HL-60 (cell line): Measurements from ENCODE around the gene CEP97.

Experiments used
- DNase-seq, 2 experiments: peaks; one replicate each; pipeline ENCODE4 v3.0.0-alpha.2; 2010 to 2020; ENCODE audit warnings: low read depth in 1 of 2, low spot score in 1 of 2
- H3K27ac ChIP-seq: fragments of 250-450 bp; sonication (Bioruptor Pico); replicated peaks from 2 replicates; pipeline ENCODE4 v1.5.1; 2020; ENCODE audit warnings: mild to moderate bottlenecking, moderate library complexity
- H3K27me3 ChIP-seq: fragments of 250-450 bp; sonication (Bioruptor Pico); 2 replicates; pipeline ENCODE4 v1.5.1; 2021; ENCODE audit warnings: mild to moderate bottlenecking, moderate library complexity; ENCODE audit not compliant: insufficient read depth, poor library complexity, severe bottlenecking
- H3K4me3 ChIP-seq: replicated peaks from 2 replicates; pipeline ENCODE4 v1.5.1; 2011; ENCODE audit warnings: mild to moderate bottlenecking, control low read depth, low read length; ENCODE audit not compliant: insufficient read depth
- GABPA ChIP-seq: IDR thresholded peaks from 2 replicates; pipeline ENCODE4 v1.6.1; 2012; ENCODE audit warnings: low read depth
- POLR2AphosphoS5 ChIP-seq: IDR thresholded peaks from 2 replicates; pipeline ENCODE4 v1.6.1; 2012; ENCODE audit warnings: low read depth
- SPI1 ChIP-seq: IDR thresholded peaks from 2 replicates; pipeline ENCODE4 v1.6.1; 2012; ENCODE audit warnings: low read depth, mild to moderate bottlenecking, borderline replicate concordance
- TF ChIP-seq, protein P1 (sequence below): IDR thresholded peaks from 2 replicates; pipeline ENCODE4 v1.6.1; 2012; ENCODE audit warnings: low read depth; ENCODE audit not compliant: insufficient replicate concordance
- TF ChIP-seq, protein P2 (sequence below): IDR thresholded peaks from one replicate; pipeline ENCODE4 v1.5.1; 2011; ENCODE audit warnings: low read length, control low read depth, inconsistent platforms; ENCODE audit not compliant: insufficient read depth

The CEP97 gene

DNA sequence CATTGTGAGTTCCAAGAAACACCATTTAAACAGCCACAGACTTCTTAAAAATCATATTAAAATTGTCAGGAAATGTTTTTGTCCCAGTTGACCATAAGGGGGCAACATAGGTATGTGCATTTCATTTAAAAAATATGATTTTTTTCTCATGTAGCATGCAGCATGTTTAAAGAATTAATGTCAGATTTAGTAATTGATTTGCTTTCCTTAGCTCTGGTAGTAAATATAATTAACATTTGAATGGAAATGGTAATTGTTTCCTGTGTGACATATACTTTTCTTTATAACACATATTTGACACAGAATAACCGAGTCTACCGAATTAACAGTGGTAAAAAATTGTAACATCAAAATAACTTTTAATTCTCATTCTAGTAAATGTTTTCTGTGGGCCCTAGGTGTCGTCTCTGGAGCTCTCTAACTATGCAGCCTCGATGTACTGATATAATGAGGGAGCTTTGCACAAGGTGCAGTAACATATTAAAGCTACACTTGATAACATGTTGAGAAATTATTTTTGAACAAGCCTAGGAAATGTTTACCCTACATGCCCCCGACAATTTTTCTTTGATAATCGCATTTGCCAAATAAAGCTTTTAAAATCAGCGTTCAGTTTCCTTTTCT lies 89.5 kb downstream of the CEP97 start:
- TF ChIP-seq GABPA, result no peak
- TF ChIP-seq SPI1, result no peak
- Histone ChIP-seq H3K4me3 (no peak overlapping the region), H3K27me3 (no peaks in the 10 kb centered on the region), H3K27ac (no peak overlapping the region)
- DNase-seq, result no peak

DNA sequence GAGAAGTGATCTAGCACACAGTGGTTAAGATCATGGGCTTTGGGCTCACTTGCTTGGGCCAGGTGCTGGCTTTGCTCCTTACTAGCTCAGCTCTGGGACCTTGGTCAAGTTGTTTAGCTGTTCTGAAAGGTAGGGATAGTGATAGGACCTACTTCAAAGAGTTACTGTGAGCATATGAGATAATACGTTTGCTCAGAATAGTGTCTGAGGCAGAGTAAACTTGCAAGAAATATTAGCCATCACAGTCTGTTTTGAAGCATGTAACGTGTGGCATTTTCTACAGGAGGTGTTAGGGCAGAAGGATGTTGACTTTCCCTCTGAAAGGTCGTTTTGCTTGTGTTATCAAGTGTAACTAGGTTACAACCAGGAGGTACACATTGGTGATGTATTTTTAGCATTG lies 90.4 kb downstream of the CEP97 start:
- no peak overlapping the region for H3K27ac ChIP-seq
- no peaks in the 10 kb centered on the region for H3K27me3 ChIP-seq
- no peak overlapping the region for H3K4me3 ChIP-seq
- DNase-seq, result no peak
- TF ChIP-seq, protein P1, sequence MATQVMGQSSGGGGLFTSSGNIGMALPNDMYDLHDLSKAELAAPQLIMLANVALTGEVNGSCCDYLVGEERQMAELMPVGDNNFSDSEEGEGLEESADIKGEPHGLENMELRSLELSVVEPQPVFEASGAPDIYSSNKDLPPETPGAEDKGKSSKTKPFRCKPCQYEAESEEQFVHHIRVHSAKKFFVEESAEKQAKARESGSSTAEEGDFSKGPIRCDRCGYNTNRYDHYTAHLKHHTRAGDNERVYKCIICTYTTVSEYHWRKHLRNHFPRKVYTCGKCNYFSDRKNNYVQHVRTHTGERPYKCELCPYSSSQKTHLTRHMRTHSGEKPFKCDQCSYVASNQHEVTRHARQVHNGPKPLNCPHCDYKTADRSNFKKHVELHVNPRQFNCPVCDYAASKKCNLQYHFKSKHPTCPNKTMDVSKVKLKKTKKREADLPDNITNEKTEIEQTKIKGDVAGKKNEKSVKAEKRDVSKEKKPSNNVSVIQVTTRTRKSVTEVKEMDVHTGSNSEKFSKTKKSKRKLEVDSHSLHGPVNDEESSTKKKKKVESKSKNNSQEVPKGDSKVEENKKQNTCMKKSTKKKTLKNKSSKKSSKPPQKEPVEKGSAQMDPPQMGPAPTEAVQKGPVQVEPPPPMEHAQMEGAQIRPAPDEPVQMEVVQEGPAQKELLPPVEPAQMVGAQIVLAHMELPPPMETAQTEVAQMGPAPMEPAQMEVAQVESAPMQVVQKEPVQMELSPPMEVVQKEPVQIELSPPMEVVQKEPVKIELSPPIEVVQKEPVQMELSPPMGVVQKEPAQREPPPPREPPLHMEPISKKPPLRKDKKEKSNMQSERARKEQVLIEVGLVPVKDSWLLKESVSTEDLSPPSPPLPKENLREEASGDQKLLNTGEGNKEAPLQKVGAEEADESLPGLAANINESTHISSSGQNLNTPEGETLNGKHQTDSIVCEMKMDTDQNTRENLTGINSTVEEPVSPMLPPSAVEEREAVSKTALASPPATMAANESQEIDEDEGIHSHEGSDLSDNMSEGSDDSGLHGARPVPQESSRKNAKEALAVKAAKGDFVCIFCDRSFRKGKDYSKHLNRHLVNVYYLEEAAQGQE, result no peak
- TF ChIP-seq POLR2AphosphoS5 (no peak), GABPA (no peak), SPI1 (no peak)
- TF ChIP-seq, protein P2, sequence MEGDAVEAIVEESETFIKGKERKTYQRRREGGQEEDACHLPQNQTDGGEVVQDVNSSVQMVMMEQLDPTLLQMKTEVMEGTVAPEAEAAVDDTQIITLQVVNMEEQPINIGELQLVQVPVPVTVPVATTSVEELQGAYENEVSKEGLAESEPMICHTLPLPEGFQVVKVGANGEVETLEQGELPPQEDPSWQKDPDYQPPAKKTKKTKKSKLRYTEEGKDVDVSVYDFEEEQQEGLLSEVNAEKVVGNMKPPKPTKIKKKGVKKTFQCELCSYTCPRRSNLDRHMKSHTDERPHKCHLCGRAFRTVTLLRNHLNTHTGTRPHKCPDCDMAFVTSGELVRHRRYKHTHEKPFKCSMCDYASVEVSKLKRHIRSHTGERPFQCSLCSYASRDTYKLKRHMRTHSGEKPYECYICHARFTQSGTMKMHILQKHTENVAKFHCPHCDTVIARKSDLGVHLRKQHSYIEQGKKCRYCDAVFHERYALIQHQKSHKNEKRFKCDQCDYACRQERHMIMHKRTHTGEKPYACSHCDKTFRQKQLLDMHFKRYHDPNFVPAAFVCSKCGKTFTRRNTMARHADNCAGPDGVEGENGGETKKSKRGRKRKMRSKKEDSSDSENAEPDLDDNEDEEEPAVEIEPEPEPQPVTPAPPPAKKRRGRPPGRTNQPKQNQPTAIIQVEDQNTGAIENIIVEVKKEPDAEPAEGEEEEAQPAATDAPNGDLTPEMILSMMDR, result no peak

DNA sequence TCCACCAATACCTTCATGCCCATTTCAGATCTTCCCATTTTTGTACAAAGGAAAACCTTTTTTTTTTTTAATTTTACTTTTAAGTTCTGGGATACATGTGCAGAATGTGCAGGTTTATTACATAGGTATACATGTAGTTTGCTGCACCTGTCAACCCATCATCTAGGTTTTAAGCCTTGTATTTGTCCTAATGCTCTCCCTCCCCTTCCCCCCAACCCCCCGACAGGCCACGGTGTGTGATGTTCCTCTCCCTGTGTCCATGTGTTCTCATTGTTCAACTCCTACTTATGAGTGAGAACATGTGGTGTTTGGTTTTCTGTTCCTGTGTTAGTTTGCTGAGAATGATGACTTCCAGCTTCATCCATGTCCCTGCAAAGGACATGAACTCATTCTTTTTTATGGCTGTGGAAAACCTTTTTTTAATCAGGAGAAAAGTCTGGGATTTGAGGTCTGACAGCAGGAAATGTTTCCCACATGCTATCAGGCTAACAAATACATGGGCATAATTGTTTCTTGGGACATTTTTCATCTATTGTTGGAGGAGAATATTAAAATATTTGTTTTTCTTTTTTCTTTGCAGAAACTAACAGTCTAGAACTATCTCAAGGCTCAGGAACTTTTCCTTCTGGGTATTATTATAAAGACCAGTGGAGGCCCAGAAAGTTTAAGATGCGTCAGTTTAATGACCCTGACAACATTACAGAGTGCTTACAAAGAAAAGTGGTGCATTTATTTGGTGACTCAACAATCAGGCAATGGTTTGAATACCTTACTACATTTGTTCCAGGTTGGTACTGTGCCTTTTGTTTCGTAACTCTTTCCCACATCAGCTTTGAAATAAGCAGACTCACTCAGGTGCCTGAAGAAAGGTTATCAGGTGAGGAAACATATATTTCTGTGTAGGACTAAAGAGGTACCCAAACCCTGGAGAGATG lies 92.1 kb downstream of the CEP97 start:
- TF ChIP-seq SPI1 (no peak), POLR2AphosphoS5 (no peak), GABPA (no peak)
- TF ChIP-seq, protein P1, result no peak
- TF ChIP-seq, protein P2, result no peak
- Histone ChIP-seq H3K27ac (no peak overlapping the region), H3K4me3 (no peak overlapping the region), H3K27me3 (no peaks in the 10 kb centered on the region)
- DNase-seq, result no peak

DNA sequence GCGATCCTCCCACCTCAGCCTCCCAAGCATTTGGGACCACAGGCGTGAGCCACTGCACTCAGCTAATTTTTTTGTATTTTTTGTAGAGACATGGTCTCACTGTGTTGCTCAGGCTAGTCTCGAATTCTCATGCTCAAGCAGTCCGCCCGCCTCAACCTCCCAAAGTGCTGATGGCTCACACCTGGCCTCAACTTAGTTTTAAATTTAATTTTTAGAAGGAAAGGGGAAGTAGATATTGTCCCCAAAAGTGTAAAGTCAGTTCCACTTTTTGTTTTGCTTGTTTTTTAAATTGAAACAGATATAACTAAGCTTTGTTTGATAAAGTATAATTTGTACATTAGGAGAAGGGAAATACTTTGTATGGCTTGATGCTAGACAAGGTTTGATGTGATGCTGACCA lies 93.6 kb downstream of the CEP97 start:
- no peak for DNase-seq
- no peak overlapping the region for H3K27ac ChIP-seq
- H3K27me3 ChIP-seq, result no peaks in the 10 kb centered on the region
- TF ChIP-seq GABPA (no peak), SPI1 (0 out of 2 replicates have a peak, but pooled peaks have one; percentile 25)
- H3K4me3 ChIP-seq, result no peak overlapping the region
